ENCODE data around the gene GPR3.

GPR3 gene, protein sequence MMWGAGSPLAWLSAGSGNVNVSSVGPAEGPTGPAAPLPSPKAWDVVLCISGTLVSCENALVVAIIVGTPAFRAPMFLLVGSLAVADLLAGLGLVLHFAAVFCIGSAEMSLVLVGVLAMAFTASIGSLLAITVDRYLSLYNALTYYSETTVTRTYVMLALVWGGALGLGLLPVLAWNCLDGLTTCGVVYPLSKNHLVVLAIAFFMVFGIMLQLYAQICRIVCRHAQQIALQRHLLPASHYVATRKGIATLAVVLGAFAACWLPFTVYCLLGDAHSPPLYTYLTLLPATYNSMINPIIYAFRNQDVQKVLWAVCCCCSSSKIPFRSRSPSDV

GRCh38 chr1:27392096-27392777 lies at the start of gene GPR3:
TSS of gene GPR3 (plus strand) at chr1:27392622. CDS start at chr1:27393799, 1,177 bp downstream.
- in situ Hi-C loops (cut with MboI; ENCODE audit: low sequenced_read_pairs): no loop called here
- peak; percentile 93 to 97 for DNase-seq (ENCODE audit: low spot score in 2 of 2)
- no peaks in the 10 kb centered on the region for H3K27me3 ChIP-seq (ENCODE audit: low read depth)
- peaks cover 8% of the 10 kb centered on the region for H3K4me1 ChIP-seq
- peak within 1 kb of the TSS; percentile 73 for H3K4me3 ChIP-seq
- no peaks in the 10 kb centered on the region for H3K9me3 ChIP-seq
- H3K36me3 ChIP-seq (replicated peaks): no peaks in the 10 kb centered on the region

DNA sequence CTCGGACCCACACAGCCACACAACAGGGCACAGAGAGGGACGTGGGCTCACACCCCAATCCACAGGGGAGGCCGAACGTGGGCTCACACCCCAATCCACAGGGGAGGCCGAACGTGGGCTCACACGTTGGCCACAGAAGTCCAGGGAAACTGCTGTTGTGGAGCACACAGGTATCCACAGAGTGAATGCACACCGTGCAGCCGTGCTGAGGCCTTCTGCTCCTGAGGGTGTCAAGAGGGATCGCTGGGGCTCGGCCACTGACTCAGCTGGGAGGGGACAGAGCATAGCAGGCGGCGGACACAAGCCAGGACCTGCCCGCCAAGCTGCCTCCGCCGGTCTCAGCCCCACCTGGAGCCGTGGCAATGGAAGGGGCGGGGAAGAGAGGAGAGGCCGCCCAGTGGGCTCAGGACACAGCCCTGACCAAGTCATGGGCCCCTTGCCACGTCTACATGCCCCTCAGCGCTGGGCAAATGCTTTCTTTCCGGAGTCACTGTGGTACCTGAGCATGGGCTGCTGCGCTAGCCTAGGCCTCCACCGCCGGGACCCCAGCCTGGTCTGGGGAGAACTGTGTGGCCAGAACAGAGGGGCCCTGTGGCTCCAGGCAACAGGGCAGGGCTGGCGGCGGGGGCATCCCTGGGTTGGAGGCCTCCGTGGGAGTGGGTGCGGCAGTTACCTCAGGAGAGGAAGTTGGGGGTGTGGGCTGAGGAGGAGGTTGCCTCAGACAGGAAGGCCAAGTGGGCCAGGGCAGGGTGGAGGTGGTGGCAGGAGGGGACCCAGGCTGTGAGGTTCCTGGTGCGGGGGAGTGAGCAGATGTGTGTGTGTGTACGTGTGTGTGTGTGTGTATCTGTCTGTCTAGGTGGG lies 49.4 kb upstream of the GPR3 start:
- no peaks in the 10 kb centered on the region for H3K4me1 ChIP-seq

DNA sequence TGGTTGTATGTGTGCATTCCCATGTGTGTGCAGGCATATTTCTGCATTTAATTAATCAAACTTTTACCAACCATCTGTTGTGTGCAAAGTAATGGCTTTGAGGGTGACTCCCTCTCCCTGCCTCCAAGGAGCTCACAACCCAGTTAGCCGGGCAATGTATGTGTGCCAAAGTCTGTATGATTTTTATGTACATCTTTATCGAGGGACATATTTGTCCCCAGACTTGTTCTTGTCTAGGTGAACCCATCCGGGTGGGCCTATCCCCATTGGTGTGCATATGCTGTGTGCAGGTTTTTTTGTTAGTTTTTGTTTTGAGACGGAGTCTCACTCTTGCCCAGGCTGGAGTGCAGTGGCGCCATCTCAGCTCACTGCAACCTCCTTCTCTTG lies 48.8 kb upstream of the GPR3 start:
- H3K4me3 ChIP-seq: no peak overlapping the region
- H3K9me3 ChIP-seq: no peaks in the 10 kb centered on the region
- no peaks in the 10 kb centered on the region for H3K27me3 ChIP-seq (ENCODE audit: low read depth)
- H3K36me3 ChIP-seq (replicated peaks): no peaks in the 10 kb centered on the region
- in situ Hi-C loops (cut with MboI; ENCODE audit: low sequenced_read_pairs): no loop called here
- no peaks in the 10 kb centered on the region for H3K4me1 ChIP-seq
- no peak for DNase-seq (ENCODE audit: low spot score in 2 of 2)

More for the DNA sequence above, 49.4 kb upstream of the GPR3 start:
- Histone ChIP-seq H3K27me3 (ENCODE audit: low read depth) (no peaks in the 10 kb centered on the region), H3K36me3 (replicated peaks) (no peaks in the 10 kb centered on the region), H3K9me3 (no peaks in the 10 kb centered on the region), H3K4me3 (no peak overlapping the region)
- in situ Hi-C loops (cut with MboI; ENCODE audit: low sequenced_read_pairs): no loop called here
- no peak for DNase-seq (ENCODE audit: low spot score in 2 of 2)

DNA sequence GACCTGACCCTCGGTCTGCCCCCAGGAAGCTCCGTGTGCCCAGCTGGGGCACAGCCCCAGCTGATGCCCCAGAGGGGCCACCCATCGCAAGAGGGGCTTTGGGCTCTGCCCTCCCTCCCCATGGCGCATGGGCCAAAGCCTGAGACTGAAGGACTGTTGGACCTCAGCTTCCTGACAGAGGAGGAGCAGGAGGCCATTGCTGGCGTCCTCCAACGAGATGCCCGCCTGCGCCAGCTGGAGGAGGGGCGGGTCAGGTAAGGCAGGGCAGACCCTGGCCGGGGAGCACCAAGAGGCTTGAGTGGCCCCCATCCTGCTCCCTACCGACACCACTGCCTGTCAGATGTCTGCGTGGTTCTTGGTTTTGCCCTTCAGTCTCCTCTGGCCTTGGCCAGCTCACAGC lies 47.1 kb upstream of the GPR3 start:
- Histone ChIP-seq H3K4me1 (no peaks in the 10 kb centered on the region), H3K36me3 (replicated peaks) (no peaks in the 10 kb centered on the region), H3K9me3 (no peaks in the 10 kb centered on the region), H3K4me3 (no peak overlapping the region), H3K27me3 (ENCODE audit: low read depth) (no peaks in the 10 kb centered on the region)
- DNase-seq (ENCODE audit: low spot score in 2 of 2): no peak
- in situ Hi-C loops (cut with MboI; ENCODE audit: low sequenced_read_pairs): no loop called here

DNA sequence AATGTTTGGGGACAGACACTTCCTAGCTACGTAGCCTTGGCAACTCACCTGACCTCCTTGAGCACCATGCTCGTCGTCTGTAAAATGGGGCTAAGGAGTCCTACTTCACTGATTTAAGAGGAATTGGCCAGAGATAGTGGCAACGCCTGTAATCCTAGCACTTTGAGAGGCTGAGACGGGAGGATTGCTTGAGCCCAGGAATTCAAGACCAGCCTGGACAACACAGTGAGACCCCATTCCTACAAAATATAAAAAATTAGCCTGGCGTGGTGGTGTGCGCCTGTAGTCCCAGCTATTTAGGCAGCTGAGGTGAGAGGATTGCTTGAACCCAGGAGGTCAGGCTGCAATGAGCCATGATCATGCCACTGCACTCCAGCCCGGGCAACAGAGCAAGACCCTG lies 46.1 kb upstream of the GPR3 start:
- H3K4me3 ChIP-seq: no peak overlapping the region
- in situ Hi-C loops (cut with MboI; ENCODE audit: low sequenced_read_pairs): no loop called here
- H3K27me3 ChIP-seq (ENCODE audit: low read depth): no peaks in the 10 kb centered on the region
- H3K9me3 ChIP-seq: no peaks in the 10 kb centered on the region
- DNase-seq (ENCODE audit: low spot score in 2 of 2): no peak
- H3K36me3 ChIP-seq (replicated peaks): no peaks in the 10 kb centered on the region
- H3K4me1 ChIP-seq: no peaks in the 10 kb centered on the region

DNA sequence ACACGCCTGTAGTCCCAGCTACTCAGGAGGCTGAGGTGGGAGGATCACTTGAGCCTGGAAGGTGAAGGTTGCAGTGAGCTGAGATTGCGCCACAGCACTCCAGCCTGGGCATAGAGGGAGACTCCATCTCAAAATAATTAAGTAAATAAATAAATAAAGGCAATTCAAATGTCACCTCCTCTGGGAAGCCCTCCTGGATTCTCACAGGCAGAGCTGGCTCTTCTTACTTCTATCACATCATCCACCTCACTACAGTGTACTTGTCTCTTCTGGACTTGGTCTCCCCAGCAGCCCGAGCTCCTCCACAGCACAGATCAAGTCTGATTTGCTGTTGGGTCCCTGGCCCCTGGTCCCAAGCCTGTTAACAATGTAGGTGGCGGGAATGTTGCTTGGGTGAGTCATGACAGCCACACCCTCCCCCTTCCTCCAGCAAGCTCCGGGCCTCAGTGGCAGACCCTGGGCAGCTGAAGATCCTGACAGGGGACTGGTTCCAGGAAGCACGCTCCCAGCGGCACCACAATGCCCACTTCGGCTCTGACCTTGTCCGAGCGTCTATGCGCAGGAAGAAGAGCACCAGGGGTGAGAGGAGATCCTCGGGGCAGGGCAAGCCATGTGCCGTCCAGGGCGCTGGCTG lies 45.3 kb upstream of the GPR3 start:
- DNase-seq (ENCODE audit: low spot score in 2 of 2): no peak
- Histone ChIP-seq H3K36me3 (replicated peaks) (no peaks in the 10 kb centered on the region), H3K9me3 (no peaks in the 10 kb centered on the region), H3K4me3 (no peak overlapping the region), H3K4me1 (no peaks in the 10 kb centered on the region), H3K27me3 (ENCODE audit: low read depth) (no peaks in the 10 kb centered on the region)
- in situ Hi-C loops (cut with MboI; ENCODE audit: low sequenced_read_pairs): no loop called here

DNA sequence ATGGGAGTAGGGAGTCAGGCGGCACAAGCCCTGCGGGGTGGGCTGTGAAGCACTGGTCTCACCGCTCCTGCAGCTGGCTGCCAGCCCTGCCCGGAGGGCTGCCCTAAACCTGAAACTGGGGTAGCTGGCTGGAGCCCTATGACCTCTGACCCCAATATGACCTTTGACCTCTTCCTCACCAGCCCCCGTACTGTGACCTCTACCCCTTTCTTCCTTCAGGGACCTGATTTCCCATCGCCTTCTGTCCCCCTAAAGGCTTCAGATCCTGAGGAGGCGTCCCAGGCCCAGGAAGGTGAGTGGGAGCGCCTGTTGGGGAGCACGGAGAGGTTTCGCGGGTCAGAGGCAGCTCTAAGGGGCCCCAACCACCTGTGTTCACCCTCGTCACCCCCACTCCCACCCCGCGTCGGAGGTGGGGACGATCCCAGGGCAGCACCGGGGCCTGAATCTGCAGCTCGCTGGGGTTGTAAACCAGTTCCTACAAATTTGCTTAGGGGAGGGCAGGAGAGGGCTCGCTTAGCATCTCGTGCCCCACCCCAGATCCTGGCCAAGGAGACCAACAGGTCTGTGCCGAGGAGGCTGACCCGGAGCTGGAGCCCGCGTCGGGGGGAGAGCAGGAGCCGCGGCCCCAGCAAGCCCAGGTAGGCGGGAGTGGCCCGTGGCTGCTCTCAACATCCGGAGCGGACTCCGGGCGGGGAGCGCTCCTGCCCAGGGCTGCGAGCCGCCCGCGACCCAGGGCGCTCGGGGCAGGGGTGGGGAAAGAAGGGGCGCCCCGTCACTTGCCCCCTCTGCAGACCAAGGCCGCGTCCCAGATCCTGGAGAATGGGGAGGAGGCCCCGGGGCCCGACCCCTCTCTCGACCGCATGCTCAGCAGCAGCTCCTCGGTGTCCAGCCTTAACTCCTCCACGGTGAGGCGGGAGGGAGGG lies 43.3 kb upstream of the GPR3 start:
- in situ Hi-C loops (cut with MboI; ENCODE audit: low sequenced_read_pairs): no loop called here
- no peak overlapping the region for H3K4me3 ChIP-seq
- peak in 1 of 2 experiments; percentile 38 for DNase-seq (ENCODE audit: low spot score in 2 of 2)

DNA sequence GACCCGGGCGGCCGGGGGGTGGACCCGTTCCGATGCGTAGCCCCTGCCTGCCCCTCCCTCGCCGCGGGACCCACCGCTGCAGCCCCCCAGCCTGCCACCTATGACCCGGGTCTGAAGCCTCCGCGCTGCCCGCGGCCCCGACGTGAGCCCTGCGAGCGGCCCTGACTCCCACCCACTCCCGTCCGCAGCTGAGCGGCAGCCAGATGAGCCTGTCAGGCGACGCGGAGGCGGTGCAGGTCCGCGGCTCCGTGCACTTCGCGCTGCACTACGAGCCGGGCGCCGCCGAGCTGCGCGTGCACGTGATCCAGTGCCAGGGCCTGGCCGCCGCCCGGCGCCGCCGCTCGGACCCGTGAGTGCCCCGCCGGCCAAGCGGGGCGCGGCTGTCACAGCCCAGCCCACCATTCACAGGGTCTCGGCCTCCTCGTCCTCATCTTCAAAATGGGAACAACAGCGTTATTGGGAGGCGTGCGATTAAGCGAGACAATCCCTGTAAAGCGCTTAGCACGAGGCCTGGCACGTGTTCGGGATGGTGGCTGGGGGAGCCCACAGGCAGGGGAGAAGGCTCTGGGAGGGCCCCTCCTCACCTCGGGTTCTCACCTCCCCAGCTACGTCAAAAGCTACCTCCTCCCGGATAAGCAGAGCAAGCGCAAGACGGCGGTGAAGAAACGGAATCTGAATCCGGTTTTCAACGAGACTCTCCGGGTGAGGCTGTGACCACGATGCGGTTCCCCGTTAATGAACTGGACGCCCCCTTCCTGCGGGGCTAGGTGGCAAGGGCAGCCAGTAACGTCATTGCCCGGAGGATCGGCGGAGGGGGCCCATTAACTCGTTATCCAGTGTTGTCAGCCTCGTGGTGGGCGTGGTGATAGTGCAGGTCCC lies 42.4 kb upstream of the GPR3 start:
- in situ Hi-C loops (cut with MboI; ENCODE audit: low sequenced_read_pairs): no loop called here
- Histone ChIP-seq H3K36me3 (replicated peaks) (no peaks in the 10 kb centered on the region), H3K4me3 (no peak overlapping the region), H3K4me1 (no peaks in the 10 kb centered on the region), H3K9me3 (no peaks in the 10 kb centered on the region), H3K27me3 (ENCODE audit: low read depth) (no peaks in the 10 kb centered on the region)
- DNase-seq (ENCODE audit: low spot score in 2 of 2): no peak

More for the DNA sequence above, 43.3 kb upstream of the GPR3 start:
- Histone ChIP-seq H3K36me3 (replicated peaks) (no peaks in the 10 kb centered on the region), H3K27me3 (ENCODE audit: low read depth) (no peaks in the 10 kb centered on the region), H3K9me3 (no peaks in the 10 kb centered on the region), H3K4me1 (no peaks in the 10 kb centered on the region)

- Histone ChIP-seq H3K27me3 (ENCODE audit: low read depth) (no peaks in the 10 kb centered on the region), H3K4me1 (no peaks in the 10 kb centered on the region), H3K4me3 (no peak overlapping the region), H3K9me3 (no peaks in the 10 kb centered on the region), H3K36me3 (replicated peaks) (0 out of 2 replicates have a peak, but pooled peaks cover 2% of the 10 kb centered on the region)
- in situ Hi-C loops (cut with MboI; ENCODE audit: low sequenced_read_pairs): no loop called here
- no peak for DNase-seq (ENCODE audit: low spot score in 2 of 2)
Observed at GRCh38 chr1:27350663-27351540, 41.5 kb upstream of the GPR3 start.

DNA sequence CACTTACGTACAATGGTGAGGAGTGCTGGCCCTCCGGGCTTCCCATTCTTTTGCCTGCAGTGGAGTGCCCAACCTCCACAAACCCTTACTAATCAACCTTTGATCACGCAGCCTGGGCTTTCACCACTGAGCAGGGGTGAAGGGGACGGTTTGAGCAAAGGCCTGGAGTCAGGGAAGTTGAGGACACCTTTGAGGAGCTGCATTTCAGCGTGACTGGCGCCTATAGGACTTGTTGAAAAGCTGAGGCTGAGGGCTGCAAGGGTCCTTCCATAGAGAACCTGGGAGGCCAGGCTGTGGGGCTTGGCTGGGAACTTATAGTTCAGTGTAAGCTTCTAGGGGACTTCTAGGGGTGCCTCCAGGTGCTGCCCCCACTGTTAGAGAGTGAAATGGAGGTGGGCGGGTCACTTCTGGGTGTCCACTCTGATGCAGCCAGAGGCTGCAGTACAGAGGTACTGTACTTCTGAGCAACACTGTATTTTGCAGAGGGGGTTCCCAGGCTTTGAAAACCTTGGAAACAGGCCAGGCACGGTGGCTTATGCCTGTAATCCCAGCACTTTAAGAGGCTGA lies 40.8 kb upstream of the GPR3 start:
- Histone ChIP-seq H3K27me3 (ENCODE audit: low read depth) (no peaks in the 10 kb centered on the region), H3K4me1 (no peaks in the 10 kb centered on the region), H3K4me3 (no peak overlapping the region), H3K36me3 (replicated peaks) (0 out of 2 replicates have a peak, but pooled peaks cover 2% of the 10 kb centered on the region), H3K9me3 (no peaks in the 10 kb centered on the region)
- in situ Hi-C loops (cut with MboI; ENCODE audit: low sequenced_read_pairs): no loop called here
- no peak for DNase-seq (ENCODE audit: low spot score in 2 of 2)

- in situ Hi-C loops (cut with MboI; ENCODE audit: low sequenced_read_pairs): no loop called here
- Histone ChIP-seq H3K4me3 (no peak overlapping the region), H3K36me3 (replicated peaks) (peaks cover 5% of the 10 kb centered on the region; the same call in 1 of the 2 replicates), H3K9me3 (no peaks in the 10 kb centered on the region), H3K4me1 (peaks cover 3% of the 10 kb centered on the region; the same call in 1 of the 2 replicates), H3K27me3 (ENCODE audit: low read depth) (no peaks in the 10 kb centered on the region)
- DNase-seq (ENCODE audit: low spot score in 2 of 2): no peak
Observed at GRCh38 chr1:27353166-27353565, 39.3 kb upstream of the GPR3 start.

All from HAP-1 (cell line).